NT2/D1 (cell line): ENCODE results near the gene SCAMP1.

ENCODE experiments used
- SUZ12 ChIP-seq: IDR thresholded peaks from 2 replicates; pipeline ENCODE4 v1.6.1; 2011; ENCODE audit not compliant: insufficient read length, insufficient read depth; ENCODE audit errors: extremely low read depth
- YY1 ChIP-seq: IDR thresholded peaks from 2 replicates; pipeline ENCODE4 v1.6.1; 2011; ENCODE audit not compliant: insufficient read length, insufficient read depth
- ZNF274 ChIP-seq: IDR thresholded peaks from 2 replicates; pipeline ENCODE4 v1.6.1; 2011; ENCODE audit warnings: mild to moderate bottlenecking, low read depth, low read length

- no peak for TF ChIP-seq SUZ12
- TF ChIP-seq ZNF274 = no peak
- no peak for TF ChIP-seq YY1
These were observed 15.9 kb downstream of the SCAMP1 start for GRCh38 chr5:78376315-78376714.
